ENCODE data around the gene CCDC136.

DNA sequence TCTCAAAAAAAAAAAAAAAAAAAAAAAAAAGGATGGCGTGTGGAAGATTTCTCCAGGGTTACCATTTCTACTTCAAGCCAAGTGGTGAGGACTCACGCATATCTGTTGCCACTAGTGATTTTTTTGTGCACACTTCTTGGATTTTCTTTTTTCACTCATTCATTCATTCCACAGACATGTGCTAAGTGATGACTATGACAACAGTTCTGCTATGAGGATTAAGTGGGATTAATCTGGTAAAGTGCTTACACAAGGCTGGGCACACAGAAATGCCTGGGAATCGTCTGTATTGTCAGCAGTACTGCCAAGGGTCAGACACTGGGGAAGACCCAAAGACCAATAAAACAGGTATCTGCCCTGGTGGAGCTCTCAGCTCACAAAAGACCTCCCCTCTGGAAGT lies 9.9 kb upstream of the CCDC136 start:
- no peak for TF ChIP-seq EZH2phosphoT487 (IDR thresholded peaks at IDR 0.05; ENCODE audit: borderline replicate concordance)
- TF ChIP-seq POLR2A (IDR thresholded peaks at IDR 0.05; ENCODE audit: borderline replicate concordance, extremely low read depth, insufficient read depth, insufficient read length), result no peak
- TF ChIP-seq, protein P1, sequence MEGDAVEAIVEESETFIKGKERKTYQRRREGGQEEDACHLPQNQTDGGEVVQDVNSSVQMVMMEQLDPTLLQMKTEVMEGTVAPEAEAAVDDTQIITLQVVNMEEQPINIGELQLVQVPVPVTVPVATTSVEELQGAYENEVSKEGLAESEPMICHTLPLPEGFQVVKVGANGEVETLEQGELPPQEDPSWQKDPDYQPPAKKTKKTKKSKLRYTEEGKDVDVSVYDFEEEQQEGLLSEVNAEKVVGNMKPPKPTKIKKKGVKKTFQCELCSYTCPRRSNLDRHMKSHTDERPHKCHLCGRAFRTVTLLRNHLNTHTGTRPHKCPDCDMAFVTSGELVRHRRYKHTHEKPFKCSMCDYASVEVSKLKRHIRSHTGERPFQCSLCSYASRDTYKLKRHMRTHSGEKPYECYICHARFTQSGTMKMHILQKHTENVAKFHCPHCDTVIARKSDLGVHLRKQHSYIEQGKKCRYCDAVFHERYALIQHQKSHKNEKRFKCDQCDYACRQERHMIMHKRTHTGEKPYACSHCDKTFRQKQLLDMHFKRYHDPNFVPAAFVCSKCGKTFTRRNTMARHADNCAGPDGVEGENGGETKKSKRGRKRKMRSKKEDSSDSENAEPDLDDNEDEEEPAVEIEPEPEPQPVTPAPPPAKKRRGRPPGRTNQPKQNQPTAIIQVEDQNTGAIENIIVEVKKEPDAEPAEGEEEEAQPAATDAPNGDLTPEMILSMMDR (IDR thresholded peaks at IDR 0.05 in 2 of 3, conservative IDR thresholded peaks at IDR 0.05 in 1 of 3; ENCODE audit: borderline replicate concordance in 1 of 3, insufficient read depth in 1 of 3, low read depth in 2 of 3, low read length in 2 of 3), result no peak
- TF ChIP-seq YY1 (IDR thresholded peaks at IDR 0.05; ENCODE audit: extremely low read depth, insufficient replicate concordance, low read depth, low read length), result no peak
- no peak for TF ChIP-seq SIN3A (IDR thresholded peaks at IDR 0.05; ENCODE audit: low read depth)
- TF ChIP-seq POLR2AphosphoS5 (IDR thresholded peaks at IDR 0.05; ENCODE audit: low read depth, low read length), result no peak
- TF ChIP-seq, protein P2, sequence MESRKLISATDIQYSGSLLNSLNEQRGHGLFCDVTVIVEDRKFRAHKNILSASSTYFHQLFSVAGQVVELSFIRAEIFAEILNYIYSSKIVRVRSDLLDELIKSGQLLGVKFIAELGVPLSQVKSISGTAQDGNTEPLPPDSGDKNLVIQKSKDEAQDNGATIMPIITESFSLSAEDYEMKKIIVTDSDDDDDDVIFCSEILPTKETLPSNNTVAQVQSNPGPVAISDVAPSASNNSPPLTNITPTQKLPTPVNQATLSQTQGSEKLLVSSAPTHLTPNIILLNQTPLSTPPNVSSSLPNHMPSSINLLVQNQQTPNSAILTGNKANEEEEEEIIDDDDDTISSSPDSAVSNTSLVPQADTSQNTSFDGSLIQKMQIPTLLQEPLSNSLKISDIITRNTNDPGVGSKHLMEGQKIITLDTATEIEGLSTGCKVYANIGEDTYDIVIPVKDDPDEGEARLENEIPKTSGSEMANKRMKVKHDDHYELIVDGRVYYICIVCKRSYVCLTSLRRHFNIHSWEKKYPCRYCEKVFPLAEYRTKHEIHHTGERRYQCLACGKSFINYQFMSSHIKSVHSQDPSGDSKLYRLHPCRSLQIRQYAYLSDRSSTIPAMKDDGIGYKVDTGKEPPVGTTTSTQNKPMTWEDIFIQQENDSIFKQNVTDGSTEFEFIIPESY (IDR thresholded peaks at IDR 0.05; ENCODE audit: extremely low read depth, insufficient replicate concordance, low read length), result no peak
- TF ChIP-seq SRF (IDR thresholded peaks at IDR 0.05; ENCODE audit: low read depth), result no peak
- TF ChIP-seq RAD21 (IDR thresholded peaks at IDR 0.05; ENCODE audit: low read depth), result no peak
